GM19035 (cell line): ENCODE measurements around the gene PSMB4.
"Not testable (repeated sequence)": the region's sequence is repeated elsewhere in the genome, so short reads cannot be mapped to it uniquely, and the experiment has no call there.

Experiments used
- ATAC-seq: cut with Tn5 transposase; IDR thresholded peaks from one replicate; pipeline ENCODE4 v1.9.1; 2021; ENCODE audit not compliant: unreplicated experiment

Gene PSMB4

GRCh38 chr1:151386002-151386401 lies 13.4 kb upstream of the PSMB4 start:
- no peak for ATAC-seq

DNA sequence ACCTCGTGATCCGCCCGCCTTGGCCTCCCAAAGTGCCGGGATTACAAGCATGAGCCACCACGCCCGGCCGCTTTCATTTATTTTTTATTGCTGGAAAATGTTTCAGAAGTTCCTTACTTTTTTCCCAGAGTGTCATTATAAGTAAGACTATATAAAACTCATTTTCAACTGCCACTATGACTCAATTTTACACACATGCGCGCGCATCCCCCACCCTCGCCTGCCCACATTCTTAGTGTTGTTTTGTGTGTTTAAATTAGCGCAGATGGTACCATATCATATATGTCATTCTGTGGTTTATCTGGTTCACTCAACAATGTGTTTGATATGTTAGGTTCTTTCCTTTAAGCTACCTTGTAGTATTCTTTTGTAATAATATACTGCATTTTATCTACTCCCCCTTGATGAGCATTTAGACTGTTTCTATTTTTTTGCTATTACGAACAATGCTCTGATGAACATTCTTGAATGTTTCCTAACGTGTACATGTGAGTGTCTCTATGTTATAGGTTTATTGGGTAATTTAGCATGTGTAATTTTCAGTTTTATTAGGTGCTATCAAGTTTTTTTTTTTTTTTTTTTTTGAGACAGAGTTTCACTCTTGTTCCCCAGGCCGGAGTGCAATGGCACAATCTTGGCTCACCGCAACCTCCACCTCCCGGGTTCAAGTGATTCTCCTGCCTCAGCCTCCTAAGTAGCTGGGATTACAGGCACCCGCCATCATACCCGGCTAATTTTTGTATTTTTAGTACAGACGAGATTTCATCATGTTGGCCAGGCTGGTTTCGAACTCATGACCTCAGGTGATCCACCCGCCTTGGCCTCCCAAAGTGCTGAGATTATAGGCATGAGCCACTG lies 8.9 kb upstream of the PSMB4 start:
- not testable (repeated sequence) for ATAC-seq

- ATAC-seq: no peak
Observed at GRCh38 chr1:151391079-151391563, 8.3 kb upstream of the PSMB4 start.

DNA sequence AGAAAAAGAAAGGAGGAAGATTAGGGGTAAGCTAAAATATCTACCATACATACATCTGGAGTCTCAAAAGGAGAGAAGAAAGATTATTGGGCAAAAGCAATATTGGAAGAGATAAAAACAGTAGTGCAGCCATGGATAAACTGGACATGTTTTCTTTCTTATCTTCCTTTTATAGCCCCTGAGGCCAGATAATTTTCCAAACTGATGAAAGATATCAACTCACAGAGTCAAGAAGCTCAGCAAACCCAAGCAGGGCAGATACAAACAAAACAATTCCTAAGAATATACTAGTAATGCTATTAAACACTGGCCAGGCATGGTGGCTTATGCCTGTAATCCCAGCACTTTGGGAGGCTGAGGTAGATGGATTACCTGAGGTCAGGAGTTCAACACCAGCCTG lies 5.8 kb upstream of the PSMB4 start:
- no peak for ATAC-seq

DNA sequence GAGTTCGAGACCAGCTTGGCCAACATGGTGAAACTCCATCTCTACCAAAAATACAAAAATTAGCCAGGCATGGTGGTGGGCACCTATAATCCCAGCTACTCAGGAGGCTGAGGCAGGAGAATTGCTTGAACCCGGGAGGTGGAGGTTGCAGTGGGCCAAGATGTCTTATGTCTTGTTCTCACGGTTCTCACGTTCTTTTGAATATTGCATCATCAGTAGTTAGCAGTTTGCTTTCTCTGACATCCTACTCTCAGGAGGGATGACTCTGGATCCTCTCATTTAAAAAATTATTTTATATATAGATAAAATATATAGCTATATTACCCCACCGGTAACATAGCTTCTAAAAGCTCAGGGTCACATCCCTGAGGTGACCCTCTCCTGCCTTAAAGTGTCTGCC lies 3.1 kb upstream of the PSMB4 start:
- not testable (repeated sequence) for ATAC-seq

DNA sequence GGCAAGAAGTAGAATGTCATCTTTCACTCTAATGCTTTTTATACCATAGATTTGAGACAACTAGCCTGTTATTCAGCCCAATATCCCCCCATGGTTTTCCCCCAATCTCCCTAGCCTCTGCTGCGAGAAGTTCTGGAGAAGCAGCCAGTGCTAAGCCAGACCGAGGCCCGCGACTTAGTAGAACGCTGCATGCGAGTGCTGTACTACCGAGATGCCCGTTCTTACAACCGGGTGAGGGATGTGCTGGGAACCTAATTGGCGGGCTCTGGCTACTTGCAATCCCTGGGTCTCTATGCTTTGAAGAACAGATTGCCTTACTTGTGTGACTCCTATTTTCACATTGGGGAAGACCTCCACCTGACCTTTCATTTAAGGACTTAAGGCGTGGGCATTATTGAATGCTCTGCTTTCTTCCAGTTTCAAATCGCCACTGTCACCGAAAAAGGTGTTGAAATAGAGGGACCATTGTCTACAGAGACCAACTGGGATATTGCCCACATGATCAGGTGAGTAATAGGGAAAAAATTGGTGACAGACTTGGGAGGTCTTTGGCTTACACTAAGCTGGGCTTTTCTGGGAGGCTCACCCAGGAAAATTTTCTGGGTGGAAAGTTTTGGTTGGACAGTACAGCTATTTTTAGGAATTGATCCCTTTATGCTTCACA lies 1.9 kb downstream of the PSMB4 start:
- ATAC-seq: no peak

DNA sequence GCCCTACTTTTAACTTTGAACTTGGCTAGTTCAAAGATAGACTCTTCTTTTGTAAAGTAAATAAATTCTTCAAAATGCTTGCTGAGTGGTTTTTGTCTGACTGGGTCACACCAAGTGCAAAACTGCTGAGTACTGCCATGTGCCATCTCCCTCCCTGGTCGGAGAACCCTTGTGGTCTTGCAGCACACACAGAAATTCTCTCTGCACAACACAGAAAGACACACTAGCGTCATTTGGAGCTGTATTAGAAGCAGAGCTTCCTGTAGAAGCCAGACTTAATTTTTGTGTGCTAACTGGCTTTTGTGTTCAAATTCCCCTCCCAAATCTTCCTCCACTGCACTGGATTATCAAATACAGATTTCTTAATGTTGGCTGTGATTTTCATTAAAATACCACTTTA lies 2.5 kb downstream of the PSMB4 start:
- no peak for ATAC-seq

DNA sequence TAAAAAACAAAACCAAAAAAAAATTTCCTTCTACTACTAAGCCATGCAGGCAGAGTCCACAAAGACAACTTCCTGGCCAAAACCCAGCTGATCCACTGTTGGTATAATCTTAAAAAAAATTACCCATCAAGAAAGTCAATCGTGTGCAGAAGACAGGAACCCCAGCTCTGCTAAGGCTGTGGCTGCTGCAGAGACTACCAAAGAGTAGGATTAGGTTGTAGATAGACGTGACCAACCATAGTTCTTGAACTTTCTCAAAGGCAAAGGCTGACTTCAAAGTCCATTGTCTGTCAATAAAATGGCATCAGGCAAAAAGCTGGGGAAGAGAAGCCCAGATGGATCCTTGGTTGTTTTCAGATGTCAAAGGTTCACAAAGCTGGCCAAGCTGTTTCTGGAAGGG lies 3.4 kb downstream of the PSMB4 start:
- no peak for ATAC-seq

GRCh38 chr1:151403612-151404011 lies 4.2 kb downstream of the PSMB4 start:
- no peak for ATAC-seq

DNA sequence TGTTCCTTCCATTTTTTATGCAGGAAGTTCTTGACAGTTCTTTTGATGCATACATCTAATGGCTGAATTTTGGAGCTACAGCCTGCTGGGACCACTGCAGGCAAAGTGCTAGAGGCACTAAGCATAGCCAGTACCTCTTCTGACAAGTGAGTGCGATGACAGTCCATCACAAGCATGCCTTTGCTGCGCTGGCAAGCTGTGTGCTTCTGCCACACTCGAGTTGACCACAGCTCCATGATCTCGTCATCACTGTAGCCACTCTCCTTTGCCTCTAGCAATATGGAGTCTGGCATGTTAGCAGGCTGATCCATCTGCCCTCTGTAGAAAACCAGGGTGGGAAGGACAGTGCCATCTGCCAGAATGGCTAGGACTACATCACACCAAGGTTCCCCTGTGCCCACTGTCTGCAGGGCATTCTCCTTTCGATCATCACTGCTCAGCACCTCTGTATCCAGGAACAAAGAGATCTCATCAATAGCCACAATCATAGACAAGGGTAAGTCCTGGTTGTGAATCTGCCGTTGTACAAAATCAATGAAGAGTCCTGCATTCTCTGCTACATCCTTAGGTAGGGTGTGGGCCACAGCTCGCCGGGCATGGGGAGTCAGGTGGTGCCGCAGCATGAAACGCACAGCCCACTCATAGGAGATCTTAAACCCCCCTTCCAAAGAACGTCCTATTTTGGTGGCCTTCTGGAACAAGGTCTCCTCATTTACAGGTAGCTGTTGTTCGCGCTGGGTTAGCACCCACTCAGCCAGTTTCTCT lies 6.0 kb downstream of the PSMB4 start:
- ATAC-seq: no peak

- ATAC-seq: no peak
Observed at GRCh38 chr1:151406176-151406575, 6.8 kb downstream of the PSMB4 start.

DNA sequence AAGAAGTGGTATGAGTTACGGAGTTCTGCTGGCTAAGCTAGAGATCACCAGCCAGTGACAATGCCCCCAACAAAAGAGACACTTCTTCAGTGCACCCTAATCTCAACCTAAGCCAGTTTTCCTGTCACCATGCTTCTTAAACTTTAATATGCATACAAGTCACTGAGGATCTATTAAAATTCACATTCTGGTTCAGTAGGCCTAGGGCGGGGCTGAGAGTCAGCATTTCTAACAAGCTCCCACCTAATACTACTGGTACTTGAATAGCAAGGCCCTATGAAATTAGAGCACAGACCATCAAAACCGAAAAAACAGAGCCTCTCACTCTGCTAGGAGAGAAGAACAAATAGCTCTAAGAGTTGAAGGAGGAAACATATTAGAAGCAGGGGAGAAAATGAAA lies 7.9 kb downstream of the PSMB4 start:
- no peak for ATAC-seq

DNA sequence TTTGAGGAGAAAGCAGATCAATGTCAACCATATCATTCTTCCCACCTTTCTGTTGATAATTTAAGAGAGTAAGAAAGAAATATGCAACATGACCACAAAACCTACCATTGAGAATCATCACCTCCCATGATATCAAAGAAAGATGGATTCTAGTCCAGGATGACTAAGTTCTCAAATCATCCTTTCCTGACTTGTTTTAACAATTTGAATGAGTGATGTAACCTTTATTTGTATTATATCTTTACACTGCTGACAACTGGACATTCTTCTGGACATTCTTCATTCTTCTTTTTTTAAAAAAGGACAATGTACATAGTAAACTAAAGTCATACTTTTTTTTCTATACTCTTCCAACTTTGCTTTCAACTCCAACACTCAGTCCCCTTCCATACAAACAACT lies 9.5 kb downstream of the PSMB4 start:
- no peak for ATAC-seq

DNA sequence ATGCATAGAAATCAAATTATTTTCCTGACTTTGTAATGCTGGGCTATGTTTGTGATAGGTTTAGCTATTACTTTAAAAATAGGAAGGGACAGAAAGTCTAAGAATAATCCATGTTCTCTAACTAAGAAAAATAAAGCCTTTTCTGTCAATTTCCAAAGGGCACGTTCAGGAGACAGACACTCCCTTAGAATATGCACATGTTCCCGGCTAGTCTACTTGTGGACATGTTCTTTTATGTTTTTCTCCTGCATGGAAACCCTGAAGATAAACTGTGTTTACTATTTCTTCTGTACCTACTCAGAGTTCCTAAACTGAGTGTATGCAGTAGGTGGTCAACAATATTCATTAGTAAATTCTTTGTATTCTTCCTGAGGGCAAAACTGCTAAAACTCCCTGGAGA lies 12.5 kb downstream of the PSMB4 start:
- ATAC-seq: no peak

DNA sequence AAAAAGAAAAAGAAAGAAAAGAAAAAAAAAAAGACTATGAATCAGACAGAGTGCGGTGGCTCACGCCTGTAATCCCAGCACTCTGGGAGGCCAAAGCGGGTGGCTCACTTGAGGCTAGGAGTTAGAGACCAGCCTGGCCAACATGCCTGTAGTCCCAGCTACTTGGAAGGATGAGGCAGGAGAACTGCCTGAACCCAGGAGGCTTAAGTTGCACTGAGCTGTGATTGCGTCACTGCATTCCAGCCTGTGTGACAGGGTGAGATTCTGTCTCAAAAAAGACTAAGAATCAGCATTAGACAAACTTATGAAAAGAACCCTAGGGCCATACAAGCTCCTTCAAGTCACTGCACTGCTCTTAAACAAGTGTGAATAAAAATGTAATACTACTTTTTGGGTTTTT lies 16.9 kb downstream of the PSMB4 start:
- ATAC-seq: no peak

DNA sequence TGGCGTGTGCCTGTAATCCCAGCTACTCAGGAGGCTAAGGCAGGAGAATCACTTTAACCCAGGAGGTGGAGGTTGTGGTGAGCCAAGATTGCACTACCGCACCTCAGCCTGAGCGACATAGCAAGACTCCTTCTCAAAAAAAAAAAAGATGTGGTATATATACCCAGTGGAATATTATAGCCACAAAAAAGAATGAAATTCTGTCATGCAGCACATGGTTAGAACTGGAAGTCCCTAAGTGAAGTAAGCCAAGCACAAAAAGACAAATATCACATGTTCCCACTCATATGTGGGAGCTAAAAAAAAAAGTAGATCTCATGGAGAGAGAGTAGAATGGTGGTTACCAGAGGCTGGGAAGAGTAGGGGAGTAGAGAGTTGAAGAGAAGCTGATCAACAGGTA lies 18.7 kb downstream of the PSMB4 start:
- ATAC-seq: no peak

GRCh38 chr1:151419819-151420218 lies 20.4 kb downstream of the PSMB4 start:
- ATAC-seq: no peak

- no peak for ATAC-seq
Observed at GRCh38 chr1:151425103-151425502, 25.7 kb downstream of the PSMB4 start.

DNA sequence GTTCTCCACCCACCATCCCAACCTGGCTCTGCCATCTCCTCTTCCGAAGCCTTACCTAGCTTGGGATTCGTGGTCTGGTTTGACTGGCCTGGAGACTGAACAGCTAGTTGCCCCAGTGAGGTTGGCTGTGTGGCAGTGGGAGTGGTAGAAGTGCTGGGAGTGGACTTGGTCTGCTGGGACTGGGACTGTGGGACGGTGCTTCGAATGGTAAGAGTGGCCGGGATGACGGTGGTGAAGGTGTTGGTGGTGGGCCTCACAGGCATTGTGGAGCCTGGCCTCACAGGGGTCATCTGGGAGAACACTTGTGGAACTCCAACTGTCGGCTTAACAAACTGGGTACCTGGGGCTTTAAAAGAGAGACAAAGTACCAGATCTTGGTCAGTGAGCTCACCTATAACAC lies 28.7 kb downstream of the PSMB4 start:
- no peak for ATAC-seq

DNA sequence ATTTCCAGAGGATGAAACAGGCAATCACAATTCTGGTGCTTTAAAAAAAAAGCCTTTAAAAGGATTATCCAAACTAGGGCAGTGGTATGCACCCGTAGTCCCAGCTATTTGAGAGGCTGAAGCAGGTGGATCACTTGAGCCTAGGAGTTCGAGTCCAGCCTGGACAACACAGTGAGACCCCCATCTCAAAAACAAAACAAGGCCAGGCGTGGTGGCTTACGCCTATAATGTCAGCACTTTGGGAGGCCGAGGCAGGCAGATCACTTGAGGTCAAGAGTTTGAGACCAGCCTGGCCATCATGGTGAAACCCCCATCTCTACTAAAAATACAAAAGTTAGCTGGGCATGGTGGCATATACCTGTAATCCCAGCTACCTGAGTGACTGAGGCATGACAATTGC lies 34.5 kb downstream of the PSMB4 start:
- not testable (repeated sequence) for ATAC-seq

GRCh38 chr1:151435174-151435573 lies 35.8 kb downstream of the PSMB4 start:
- no peak for ATAC-seq

GRCh38 chr1:151436985-151437384 lies 37.6 kb downstream of the PSMB4 start:
- ATAC-seq: no peak
